ENCODE data around the gene TSSK3.

The TSSK3 gene

GRCh38 chr1:32377541-32378220 lies 15.3 kb downstream of the TSSK3 start:
- TF ChIP-seq REST (IDR thresholded peaks at IDR 0.05; ENCODE audit: insufficient read depth in 1 of 2, low read depth in 2 of 2, low read length in 2 of 2) (no peak), SIN3A (IDR thresholded peaks at IDR 0.05; ENCODE audit: borderline replicate concordance, insufficient read depth, low read length) (no peak), FOXP2 (optimal IDR thresholded peaks at IDR 0.05; ENCODE audit: borderline replicate concordance, extremely low read depth, extremely low read length, insufficient read depth) (no peak), POLR2AphosphoS5 (IDR thresholded peaks at IDR 0.05; ENCODE audit: low read depth, low read length) (no peak), TAF1 (IDR thresholded peaks at IDR 0.05; ENCODE audit: borderline replicate concordance, insufficient read depth, low read length) (no peak)

DNA sequence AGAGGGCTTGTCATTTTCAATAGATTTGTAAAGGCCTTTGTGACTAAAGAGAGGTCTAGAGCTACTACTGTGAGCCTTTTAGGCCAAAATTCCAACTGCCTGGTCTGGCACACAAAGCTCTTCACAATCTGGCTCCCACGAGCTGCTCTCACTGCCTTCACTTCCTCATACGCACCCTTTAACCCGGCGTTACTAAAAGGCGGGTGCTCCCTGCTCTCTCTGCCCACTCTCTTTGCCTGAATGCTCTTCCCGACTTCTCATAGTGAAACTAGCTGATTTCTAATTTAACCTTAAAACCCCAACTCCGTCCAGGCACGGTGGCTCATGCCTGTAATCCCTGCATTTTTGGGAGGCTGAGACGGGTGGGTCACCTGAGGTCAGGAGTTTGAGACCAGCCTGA lies 17.7 kb downstream of the TSSK3 start:
- no peak for TF ChIP-seq FOXP2 (optimal IDR thresholded peaks at IDR 0.05; ENCODE audit: borderline replicate concordance, extremely low read depth, extremely low read length, insufficient read depth)
- no peak for TF ChIP-seq POLR2AphosphoS5 (IDR thresholded peaks at IDR 0.05; ENCODE audit: low read depth, low read length)
- TF ChIP-seq SIN3A (IDR thresholded peaks at IDR 0.05; ENCODE audit: borderline replicate concordance, insufficient read depth, low read length) = no peak
- TF ChIP-seq REST (IDR thresholded peaks at IDR 0.05; ENCODE audit: insufficient read depth in 1 of 2, low read depth in 2 of 2, low read length in 2 of 2) = no peak
- no peak for TF ChIP-seq TAF1 (IDR thresholded peaks at IDR 0.05; ENCODE audit: borderline replicate concordance, insufficient read depth, low read length)

GRCh38 chr1:32386676-32387392 lies 24.5 kb downstream of the TSSK3 start:
- TF ChIP-seq REST (IDR thresholded peaks at IDR 0.05; ENCODE audit: insufficient read depth in 1 of 2, low read depth in 2 of 2, low read length in 2 of 2) = no peak
- no peak for TF ChIP-seq SIN3A (IDR thresholded peaks at IDR 0.05; ENCODE audit: borderline replicate concordance, insufficient read depth, low read length)
- TF ChIP-seq POLR2AphosphoS5 (IDR thresholded peaks at IDR 0.05; ENCODE audit: low read depth, low read length) = no peak
- no peak for TF ChIP-seq FOXP2 (optimal IDR thresholded peaks at IDR 0.05; ENCODE audit: borderline replicate concordance, extremely low read depth, extremely low read length, insufficient read depth)
- no peak for TF ChIP-seq TAF1 (IDR thresholded peaks at IDR 0.05; ENCODE audit: borderline replicate concordance, insufficient read depth, low read length)

GRCh38 chr1:32388641-32389040 lies 26.3 kb downstream of the TSSK3 start:
- TF ChIP-seq REST (IDR thresholded peaks at IDR 0.05; ENCODE audit: insufficient read depth in 1 of 2, low read depth in 2 of 2, low read length in 2 of 2) (no peak), SIN3A (IDR thresholded peaks at IDR 0.05; ENCODE audit: borderline replicate concordance, insufficient read depth, low read length) (no peak), POLR2AphosphoS5 (IDR thresholded peaks at IDR 0.05; ENCODE audit: low read depth, low read length) (no peak)

Data from PFSK-1 (cell line).